ENCODE results near the gene SFXN2.

Gene SFXN2

DNA sequence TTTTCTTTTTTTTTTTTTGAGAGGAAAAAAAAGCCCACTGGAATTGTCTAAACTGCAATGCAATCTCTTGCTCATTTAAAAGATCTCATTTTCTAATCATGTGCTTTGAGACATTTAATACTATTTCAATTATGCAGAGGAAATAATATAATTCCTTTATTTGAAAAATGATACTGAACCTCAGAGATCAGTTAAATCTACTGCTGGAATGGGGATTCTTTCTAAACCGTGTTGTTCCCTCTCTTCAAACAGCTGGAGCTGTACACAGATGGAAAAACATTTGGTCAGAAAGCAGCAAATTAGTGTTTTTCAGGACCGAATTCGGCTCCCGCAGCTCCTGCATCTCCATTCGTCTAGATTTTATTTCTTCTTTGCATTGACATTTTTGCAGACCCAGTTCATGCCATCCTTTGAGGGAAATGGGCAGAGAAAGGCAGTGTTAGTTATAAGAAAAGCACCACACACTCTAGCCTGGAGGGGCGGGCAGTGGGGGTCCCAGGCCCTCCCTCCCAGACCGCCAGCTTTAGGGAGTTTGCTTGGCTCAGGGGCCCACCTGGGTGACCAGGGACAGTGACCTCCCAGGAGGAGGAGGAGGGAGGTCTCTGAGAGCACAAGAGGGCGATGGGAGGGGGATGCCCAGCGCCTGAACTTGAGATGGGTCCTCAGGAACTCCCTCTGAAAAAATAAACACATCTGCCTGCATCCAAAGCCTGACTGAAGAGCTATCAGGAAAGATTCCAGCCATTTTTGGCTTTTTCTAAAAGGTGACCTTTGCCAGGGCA is 37.7 kb upstream of the SFXN2 start:
- Histone ChIP-seq H2BK120ac (ENCODE audit: insufficient read depth, low read length, poor library complexity) (peak overlapping the region; percentile 85), H3K4me1 (ENCODE audit: control insufficient read depth in 1 of 2, insufficient read depth in 2 of 2, low read length in 2 of 2) (peaks cover 31 to 38% of the 10 kb centered on the region in 2 experiments), H3K27me3 (ENCODE audit: insufficient read depth, low read length) (no peaks in the 10 kb centered on the region), H3K4ac (ENCODE audit: low read depth, low read length) (no peak overlapping the region), H4K12ac (ENCODE audit: low read depth, low read length) (peak overlapping the region; percentile 16), H2AFZ (ENCODE audit: insufficient read depth, low read length, poor library complexity) (no peak overlapping the region), H3K9me3 (ENCODE audit: insufficient read depth, low read depth, low read length) (no peaks in the 10 kb centered on the region), H4K91ac (ENCODE audit: low read depth, low read length) (peak overlapping the region; percentile 89), H3K4me2 (ENCODE audit: low read length) (no peak overlapping the region), H3K27ac (ENCODE audit: low read depth, low read length) (peak overlapping the region; percentile 80), H2AK5ac (ENCODE audit: low read length) (peak overlapping the region; percentile 77), H4K8ac (ENCODE audit: low read depth, low read length) (peak overlapping the region; percentile 26), H3K23ac (ENCODE audit: low read length) (no peak overlapping the region), H3K14ac (ENCODE audit: low read length) (peak overlapping the region; percentile 78), H2BK12ac (ENCODE audit: low read length) (peak overlapping the region; percentile 97), H3K79me1 (ENCODE audit: low read length) (peaks cover 19% of the 10 kb centered on the region), H3K9ac (ENCODE audit: low read length) (no peak overlapping the region), H3K36me3 (ENCODE audit: control insufficient read depth in 1 of 2, insufficient read depth in 2 of 2, low read length in 2 of 2) (peaks cover 3% of the 10 kb centered on the region in 2 experiments), H3K18ac (ENCODE audit: low read length) (peak overlapping the region; percentile 49), H3K79me2 (ENCODE audit: control insufficient read depth, insufficient read depth, low read length, poor library complexity) (peaks cover 2% of the 10 kb centered on the region), H2BK5ac (ENCODE audit: low read depth, low read length, poor library complexity) (peak overlapping the region; percentile 55), H3K4me3 (ENCODE audit: low read depth, low read length) (no peak overlapping the region)
- WGBS (ENCODE audit: extremely low coverage, insufficient coverage, insufficient read length), result no CpG with 5 or more reads among the region's 9 CpGs
- no peak for DNase-seq

DNA sequence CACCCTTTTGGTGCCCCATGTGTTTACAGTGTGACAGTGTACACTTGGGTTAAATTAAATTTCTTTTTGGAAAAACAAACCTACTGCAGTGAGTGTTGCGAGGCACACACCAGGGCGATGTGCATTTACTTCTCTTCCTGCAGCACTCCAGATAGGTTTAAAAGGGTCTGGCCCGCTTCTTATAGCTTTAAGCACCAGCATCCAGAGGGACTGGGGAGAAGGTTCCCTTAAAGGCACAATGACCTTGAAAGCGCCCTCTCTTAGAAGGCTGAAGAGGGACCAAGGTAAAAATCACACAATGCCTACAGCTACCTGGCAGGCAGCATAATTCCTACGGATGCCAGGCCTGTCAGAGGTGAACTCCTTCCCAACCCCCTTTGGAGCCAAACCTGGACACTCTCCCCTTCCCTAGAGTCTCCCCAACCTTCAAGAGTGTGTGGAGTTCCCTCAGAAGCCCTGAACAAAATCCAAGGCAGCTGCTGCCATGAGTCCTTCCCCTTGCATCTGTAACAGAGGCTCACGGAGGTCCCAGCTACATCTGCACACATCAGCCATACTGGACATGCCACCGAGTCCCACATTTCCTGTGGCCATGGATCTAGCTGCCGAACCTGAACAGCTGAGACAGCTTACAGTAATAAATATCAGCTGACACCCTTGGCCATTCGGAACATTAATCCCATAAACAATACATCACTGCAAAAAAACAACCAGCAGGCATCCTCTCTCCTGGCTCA is 36.9 kb upstream of the SFXN2 start:
- Histone ChIP-seq H3K36me3 (ENCODE audit: control insufficient read depth in 1 of 2, insufficient read depth in 2 of 2, low read length in 2 of 2) (peaks cover 3 to 9% of the 10 kb centered on the region in 2 experiments), H2BK12ac (ENCODE audit: low read length) (peak overlapping the region; percentile 72), H2AK5ac (ENCODE audit: low read length) (peak overlapping the region; percentile 18), H3K4ac (ENCODE audit: low read depth, low read length) (no peak overlapping the region), H4K91ac (ENCODE audit: low read depth, low read length) (peak overlapping the region; percentile 50), H3K79me1 (ENCODE audit: low read length) (peaks cover 19% of the 10 kb centered on the region), H4K8ac (ENCODE audit: low read depth, low read length) (no peak overlapping the region), H3K18ac (ENCODE audit: low read length) (peak overlapping the region; percentile 33), H3K9ac (ENCODE audit: low read length) (no peak overlapping the region), H3K27me3 (ENCODE audit: insufficient read depth, low read length) (no peaks in the 10 kb centered on the region), H2BK120ac (ENCODE audit: insufficient read depth, low read length, poor library complexity) (no peak overlapping the region), H3K23ac (ENCODE audit: low read length) (no peak overlapping the region), H3K27ac (ENCODE audit: low read depth, low read length) (no peak overlapping the region), H2BK5ac (ENCODE audit: low read depth, low read length, poor library complexity) (no peak overlapping the region), H3K4me3 (ENCODE audit: low read depth, low read length) (no peak overlapping the region), H3K79me2 (ENCODE audit: control insufficient read depth, insufficient read depth, low read length, poor library complexity) (peaks cover 2% of the 10 kb centered on the region), H3K9me3 (ENCODE audit: insufficient read depth, low read depth, low read length) (no peaks in the 10 kb centered on the region), H3K4me1 (ENCODE audit: control insufficient read depth in 1 of 2, insufficient read depth in 2 of 2, low read length in 2 of 2) (peaks cover 31 to 38% of the 10 kb centered on the region in 2 experiments), H4K12ac (ENCODE audit: low read depth, low read length) (peak overlapping the region; percentile 24), H3K14ac (ENCODE audit: low read length) (peak overlapping the region; percentile 30), H3K4me2 (ENCODE audit: low read length) (no peak overlapping the region), H2AFZ (ENCODE audit: insufficient read depth, low read length, poor library complexity) (no peak overlapping the region)
- WGBS (ENCODE audit: extremely low coverage, insufficient coverage, insufficient read length), result no CpG with 5 or more reads among the region's 9 CpGs
- DNase-seq, result no peak

DNA sequence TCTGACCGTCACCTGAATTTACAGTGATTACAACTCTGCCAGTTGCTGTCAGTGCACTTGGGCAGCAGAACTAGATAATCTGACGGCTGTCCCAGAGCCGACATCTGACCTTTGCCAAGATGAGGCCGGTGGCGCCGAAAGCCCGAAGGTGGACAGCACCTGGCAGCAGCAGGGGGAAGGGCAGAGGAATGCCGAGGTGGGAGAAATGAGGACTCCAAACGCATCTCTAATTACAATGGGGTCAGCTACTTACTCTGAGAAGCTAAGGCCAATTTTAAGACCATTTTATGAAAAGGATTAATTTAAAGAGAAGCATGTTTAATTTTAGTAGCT is 36.4 kb upstream of the SFXN2 start:
- Histone ChIP-seq H3K79me1 (ENCODE audit: low read length) (peaks cover 19% of the 10 kb centered on the region), H2BK5ac (ENCODE audit: low read depth, low read length, poor library complexity) (no peak overlapping the region), H2AFZ (ENCODE audit: insufficient read depth, low read length, poor library complexity) (no peak overlapping the region), H3K4me3 (ENCODE audit: low read depth, low read length) (no peak overlapping the region), H4K8ac (ENCODE audit: low read depth, low read length) (no peak overlapping the region), H3K14ac (ENCODE audit: low read length) (no peak overlapping the region), H3K4me2 (ENCODE audit: low read length) (no peak overlapping the region), H3K4ac (ENCODE audit: low read depth, low read length) (no peak overlapping the region), H2BK12ac (ENCODE audit: low read length) (no peak overlapping the region), H2AK5ac (ENCODE audit: low read length) (peak overlapping the region; percentile 78), H3K18ac (ENCODE audit: low read length) (no peak overlapping the region), H3K27me3 (ENCODE audit: insufficient read depth, low read length) (no peaks in the 10 kb centered on the region), H3K23ac (ENCODE audit: low read length) (no peak overlapping the region), H2BK120ac (ENCODE audit: insufficient read depth, low read length, poor library complexity) (peak overlapping the region; percentile 47), H3K9me3 (ENCODE audit: insufficient read depth, low read depth, low read length) (no peaks in the 10 kb centered on the region), H3K27ac (ENCODE audit: low read depth, low read length) (no peak overlapping the region), H4K91ac (ENCODE audit: low read depth, low read length) (peak overlapping the region; percentile 50), H3K79me2 (ENCODE audit: control insufficient read depth, insufficient read depth, low read length, poor library complexity) (peaks cover 2% of the 10 kb centered on the region), H4K12ac (ENCODE audit: low read depth, low read length) (peak overlapping the region; percentile 24), H3K36me3 (ENCODE audit: control insufficient read depth in 1 of 2, insufficient read depth in 2 of 2, low read length in 2 of 2) (peaks cover 3 to 9% of the 10 kb centered on the region in 2 experiments), H3K4me1 (ENCODE audit: control insufficient read depth in 1 of 2, insufficient read depth in 2 of 2, low read length in 2 of 2) (peaks cover 31 to 37% of the 10 kb centered on the region in 2 experiments), H3K9ac (ENCODE audit: low read length) (no peak overlapping the region)
- DNase-seq, result no peak
- no CpG with 5 or more reads among the region's 9 CpGs for WGBS (ENCODE audit: extremely low coverage, insufficient coverage, insufficient read length)

DNA sequence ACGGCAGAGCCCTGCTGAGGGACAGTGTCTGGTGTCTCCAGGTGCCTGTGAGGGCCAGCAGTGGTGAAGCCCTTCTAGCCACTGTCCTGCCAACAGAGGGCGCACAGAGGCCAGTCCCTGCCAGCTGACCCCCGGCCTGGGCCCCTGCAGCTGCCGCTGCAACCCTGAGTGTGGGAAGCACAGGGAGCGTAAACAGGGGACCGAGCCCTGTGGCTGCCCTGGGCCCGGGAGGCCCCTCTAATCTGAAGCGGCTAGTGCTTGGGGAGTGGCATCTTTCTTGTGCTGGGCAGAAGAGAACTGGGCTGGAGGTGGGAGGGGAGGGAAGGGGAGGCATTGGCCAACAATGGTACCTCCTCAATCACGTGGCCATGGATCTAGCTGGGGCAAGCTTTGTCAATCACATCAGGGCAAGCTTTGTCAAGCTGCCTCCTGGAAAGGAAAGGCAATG is 35.6 kb upstream of the SFXN2 start:
- H3K79me1 ChIP-seq (ENCODE audit: low read length), result peaks cover 18% of the 10 kb centered on the region
- peaks cover 3 to 9% of the 10 kb centered on the region in 2 experiments for H3K36me3 ChIP-seq (ENCODE audit: control insufficient read depth in 1 of 2, insufficient read depth in 2 of 2, low read length in 2 of 2)
- H3K18ac ChIP-seq (ENCODE audit: low read length), result no peak overlapping the region
- WGBS (ENCODE audit: extremely low coverage, insufficient coverage, insufficient read length), result no CpG with 5 or more reads among the region's 9 CpGs
- H4K8ac ChIP-seq (ENCODE audit: low read depth, low read length), result no peak overlapping the region
- H4K91ac ChIP-seq (ENCODE audit: low read depth, low read length), result no peak overlapping the region
- peak; percentile 59 to 81 for DNase-seq
- H3K4me3 ChIP-seq (ENCODE audit: low read depth, low read length), result no peak overlapping the region
- H2AK5ac ChIP-seq (ENCODE audit: low read length), result no peak overlapping the region
- H3K27ac ChIP-seq (ENCODE audit: low read depth, low read length), result no peak overlapping the region
- H3K27me3 ChIP-seq (ENCODE audit: insufficient read depth, low read length), result no peaks in the 10 kb centered on the region
- no peak overlapping the region for H2BK120ac ChIP-seq (ENCODE audit: insufficient read depth, low read length, poor library complexity)
- H2BK5ac ChIP-seq (ENCODE audit: low read depth, low read length, poor library complexity), result no peak overlapping the region
- no peak overlapping the region for H4K12ac ChIP-seq (ENCODE audit: low read depth, low read length)
- H3K4ac ChIP-seq (ENCODE audit: low read depth, low read length), result no peak overlapping the region
- no peak overlapping the region for H2BK12ac ChIP-seq (ENCODE audit: low read length)
- peaks cover 2% of the 10 kb centered on the region for H3K79me2 ChIP-seq (ENCODE audit: control insufficient read depth, insufficient read depth, low read length, poor library complexity)
- peaks cover 29 to 35% of the 10 kb centered on the region in 2 experiments for H3K4me1 ChIP-seq (ENCODE audit: control insufficient read depth in 1 of 2, insufficient read depth in 2 of 2, low read length in 2 of 2)
- H3K9ac ChIP-seq (ENCODE audit: low read length), result no peak overlapping the region
- H3K4me2 ChIP-seq (ENCODE audit: low read length), result peak overlapping the region; percentile 32
- no peaks in the 10 kb centered on the region for H3K9me3 ChIP-seq (ENCODE audit: insufficient read depth, low read depth, low read length)
- no peak overlapping the region for H3K23ac ChIP-seq (ENCODE audit: low read length)
- no peak overlapping the region for H3K14ac ChIP-seq (ENCODE audit: low read length)
- H2AFZ ChIP-seq (ENCODE audit: insufficient read depth, low read length, poor library complexity), result no peak overlapping the region
